ENCODE results near the gene WNT3A.

WNT3A gene

DNA sequence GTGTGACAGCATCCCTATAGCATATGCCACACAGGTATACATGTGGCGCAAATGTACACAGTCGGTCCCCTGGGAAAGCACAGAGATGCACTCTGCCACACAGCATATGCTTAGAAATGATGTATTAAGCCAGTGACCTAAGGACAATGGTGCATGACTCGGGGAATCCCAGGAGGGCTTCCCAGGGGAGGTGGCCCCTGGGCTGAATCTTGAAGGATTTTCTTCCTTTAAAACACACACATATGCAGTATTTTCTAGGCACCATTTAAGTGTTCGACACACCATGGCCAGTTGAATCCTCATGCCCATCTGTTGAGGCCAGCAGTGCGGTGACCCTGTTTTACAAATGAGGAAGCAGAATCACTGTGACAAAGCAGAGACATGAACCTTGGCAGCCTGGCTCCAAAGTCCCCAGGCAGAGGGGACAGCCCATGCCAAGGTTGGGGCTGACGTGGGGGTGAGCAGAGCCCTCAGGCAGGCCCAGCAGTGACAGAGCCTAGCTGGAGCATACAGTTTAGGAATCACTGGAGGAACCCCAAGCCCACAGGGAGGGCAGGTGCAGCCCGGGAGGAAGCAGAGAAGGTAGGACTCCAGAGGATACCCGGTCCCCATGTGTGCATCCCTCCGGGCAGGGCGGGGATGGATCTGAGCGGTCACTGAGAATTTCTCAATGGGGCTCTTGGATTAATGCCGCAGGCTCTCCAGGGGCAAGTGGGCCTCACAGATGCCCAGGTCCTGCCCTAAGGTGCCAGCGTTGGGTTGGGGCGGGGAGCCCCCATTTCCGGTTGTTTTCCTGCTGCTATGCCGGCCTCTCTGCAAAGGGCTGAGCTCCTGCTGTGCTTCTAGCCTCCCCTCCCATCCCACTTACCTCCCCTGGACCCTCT, 28.4 kb downstream of the WNT3A start:
- H3K4me2 ChIP-seq (ENCODE audit: low read length) = no peak overlapping the region
- no peaks in the 10 kb centered on the region for H4K20me1 ChIP-seq (ENCODE audit: insufficient read depth, low read length)
- no peak overlapping the region for H3K4me3 ChIP-seq (ENCODE audit: low read depth, low read length, poor library complexity, severe bottlenecking)
- no peaks in the 10 kb centered on the region for H3K9me2 ChIP-seq (ENCODE audit: low read depth, low read length)
- peaks cover 3% of the 10 kb centered on the region; the same call in 1 of the 2 replicates for H3K27me3 ChIP-seq (ENCODE audit: insufficient read depth, low read length)
- H3K27ac ChIP-seq (ENCODE audit: low read depth, low read length, poor library complexity, severe bottlenecking) = no peak overlapping the region
- H3K4me1 ChIP-seq (ENCODE audit: insufficient read depth, low read length, severe bottlenecking) = no peaks in the 10 kb centered on the region
- peaks cover 6% of the 10 kb centered on the region for H3K9me3 ChIP-seq (ENCODE audit: low read length)
- H3K9ac ChIP-seq (ENCODE audit: low read length) = no peak overlapping the region
- H3F3A ChIP-seq (ENCODE audit: insufficient read depth, low read length) = no peaks in the 10 kb centered on the region
- no peaks in the 10 kb centered on the region for H3K36me3 ChIP-seq (ENCODE audit: insufficient read depth, low read length)
- no peaks in the 10 kb centered on the region for H3K79me2 ChIP-seq (ENCODE audit: insufficient read depth, low read length)
- no peak overlapping the region for H2AFZ ChIP-seq (ENCODE audit: low read length)
- TF ChIP-seq EZH2 (IDR thresholded peaks at IDR 0.05; ENCODE audit: borderline replicate concordance, low read length) = no peak
- TF ChIP-seq, protein P1, sequence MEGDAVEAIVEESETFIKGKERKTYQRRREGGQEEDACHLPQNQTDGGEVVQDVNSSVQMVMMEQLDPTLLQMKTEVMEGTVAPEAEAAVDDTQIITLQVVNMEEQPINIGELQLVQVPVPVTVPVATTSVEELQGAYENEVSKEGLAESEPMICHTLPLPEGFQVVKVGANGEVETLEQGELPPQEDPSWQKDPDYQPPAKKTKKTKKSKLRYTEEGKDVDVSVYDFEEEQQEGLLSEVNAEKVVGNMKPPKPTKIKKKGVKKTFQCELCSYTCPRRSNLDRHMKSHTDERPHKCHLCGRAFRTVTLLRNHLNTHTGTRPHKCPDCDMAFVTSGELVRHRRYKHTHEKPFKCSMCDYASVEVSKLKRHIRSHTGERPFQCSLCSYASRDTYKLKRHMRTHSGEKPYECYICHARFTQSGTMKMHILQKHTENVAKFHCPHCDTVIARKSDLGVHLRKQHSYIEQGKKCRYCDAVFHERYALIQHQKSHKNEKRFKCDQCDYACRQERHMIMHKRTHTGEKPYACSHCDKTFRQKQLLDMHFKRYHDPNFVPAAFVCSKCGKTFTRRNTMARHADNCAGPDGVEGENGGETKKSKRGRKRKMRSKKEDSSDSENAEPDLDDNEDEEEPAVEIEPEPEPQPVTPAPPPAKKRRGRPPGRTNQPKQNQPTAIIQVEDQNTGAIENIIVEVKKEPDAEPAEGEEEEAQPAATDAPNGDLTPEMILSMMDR (IDR thresholded peaks at IDR 0.05; ENCODE audit: low read length) = no peak

DNA sequence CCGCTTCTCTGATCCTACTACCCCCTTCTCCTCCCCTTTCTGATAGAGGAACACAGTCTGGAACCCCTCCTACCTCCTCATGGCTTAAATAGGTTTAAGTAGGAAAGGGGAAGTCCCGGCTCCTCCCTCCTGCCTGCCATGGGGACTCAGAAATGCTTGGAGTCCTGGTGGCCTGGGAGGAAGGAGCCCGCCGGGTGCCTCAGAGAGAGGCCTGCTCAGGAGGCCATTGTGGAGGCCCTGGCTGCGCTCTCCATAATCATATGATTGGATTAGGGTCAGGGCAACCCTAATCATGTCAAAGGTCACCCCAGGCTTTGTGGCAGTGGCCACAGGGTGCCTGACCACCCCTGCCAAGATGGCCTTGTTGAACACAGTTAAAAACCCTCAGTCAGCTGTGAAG, 29.0 kb downstream of the WNT3A start:
- H3K27me3 ChIP-seq (ENCODE audit: insufficient read depth, low read length) = peaks cover 3% of the 10 kb centered on the region; the same call in 1 of the 2 replicates
- H2AFZ ChIP-seq (ENCODE audit: low read length) = no peak overlapping the region
- no peaks in the 10 kb centered on the region for H4K20me1 ChIP-seq (ENCODE audit: insufficient read depth, low read length)
- no peaks in the 10 kb centered on the region for H3K36me3 ChIP-seq (ENCODE audit: insufficient read depth, low read length)
- H3K27ac ChIP-seq (ENCODE audit: low read depth, low read length, poor library complexity, severe bottlenecking) = no peak overlapping the region
- peaks cover 6% of the 10 kb centered on the region for H3K9me3 ChIP-seq (ENCODE audit: low read length)
- no peaks in the 10 kb centered on the region for H3K9me2 ChIP-seq (ENCODE audit: low read depth, low read length)
- H3K79me2 ChIP-seq (ENCODE audit: insufficient read depth, low read length) = no peaks in the 10 kb centered on the region
- no peak overlapping the region for H3K4me2 ChIP-seq (ENCODE audit: low read length)
- H3K4me1 ChIP-seq (ENCODE audit: insufficient read depth, low read length, severe bottlenecking) = no peaks in the 10 kb centered on the region
- H3K9ac ChIP-seq (ENCODE audit: low read length) = no peak overlapping the region
- TF ChIP-seq, protein P1 (IDR thresholded peaks at IDR 0.05; ENCODE audit: low read length) = no peak
- no peak for TF ChIP-seq EZH2 (IDR thresholded peaks at IDR 0.05; ENCODE audit: borderline replicate concordance, low read length)
- H3F3A ChIP-seq (ENCODE audit: insufficient read depth, low read length) = no peaks in the 10 kb centered on the region
- no peak overlapping the region for H3K4me3 ChIP-seq (ENCODE audit: low read depth, low read length, poor library complexity, severe bottlenecking)

DNA sequence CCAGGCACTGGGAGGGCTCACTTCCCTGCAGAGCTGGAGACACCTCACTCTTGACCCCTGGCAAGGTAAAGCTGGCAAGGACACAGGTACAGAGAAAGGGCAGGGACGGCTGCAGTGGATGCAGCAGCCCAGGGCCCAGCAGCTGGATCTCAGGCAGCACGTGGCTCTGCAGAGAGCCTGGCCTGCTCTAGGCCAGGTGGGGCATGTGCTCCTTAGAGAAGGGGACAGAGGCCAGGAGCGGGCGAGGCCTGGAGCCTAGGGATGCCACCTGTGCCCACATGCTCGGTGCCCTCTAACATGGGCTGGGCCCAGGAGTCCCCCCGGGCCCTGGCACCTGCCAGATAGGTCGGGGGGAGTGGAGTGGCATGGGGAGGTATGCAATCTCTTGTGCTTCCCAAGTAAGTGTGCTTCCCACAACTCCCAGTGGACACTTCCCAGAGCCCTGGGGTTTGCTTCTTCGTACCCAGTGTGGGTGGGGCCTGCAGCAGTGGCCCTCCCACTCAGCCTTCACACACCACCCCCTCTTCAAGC, 30.0 kb downstream of the WNT3A start:
- H3K9ac ChIP-seq (ENCODE audit: low read length) = no peak overlapping the region
- H3K9me3 ChIP-seq (ENCODE audit: low read length) = peaks cover 6% of the 10 kb centered on the region
- H3F3A ChIP-seq (ENCODE audit: insufficient read depth, low read length) = no peaks in the 10 kb centered on the region
- no peak overlapping the region for H3K4me3 ChIP-seq (ENCODE audit: low read depth, low read length, poor library complexity, severe bottlenecking)
- peaks cover 3% of the 10 kb centered on the region; the same call in 1 of the 2 replicates for H3K27me3 ChIP-seq (ENCODE audit: insufficient read depth, low read length)
- no peaks in the 10 kb centered on the region for H4K20me1 ChIP-seq (ENCODE audit: insufficient read depth, low read length)
- H3K4me1 ChIP-seq (ENCODE audit: insufficient read depth, low read length, severe bottlenecking) = no peaks in the 10 kb centered on the region
- H3K27ac ChIP-seq (ENCODE audit: low read depth, low read length, poor library complexity, severe bottlenecking) = no peak overlapping the region
- no peak overlapping the region for H3K4me2 ChIP-seq (ENCODE audit: low read length)
- H3K9me2 ChIP-seq (ENCODE audit: low read depth, low read length) = no peaks in the 10 kb centered on the region
- TF ChIP-seq EZH2 (IDR thresholded peaks at IDR 0.05; ENCODE audit: borderline replicate concordance, low read length) = no peak
- TF ChIP-seq, protein P1 (IDR thresholded peaks at IDR 0.05; ENCODE audit: low read length) = no peak
- H3K36me3 ChIP-seq (ENCODE audit: insufficient read depth, low read length) = no peaks in the 10 kb centered on the region
- no peak overlapping the region for H2AFZ ChIP-seq (ENCODE audit: low read length)
- no peaks in the 10 kb centered on the region for H3K79me2 ChIP-seq (ENCODE audit: insufficient read depth, low read length)

All from OCI-LY1 (cell line).